Left renal pelvis (tissue), 4 donors: ENCODE results near the gene SLC25A24. TPM values are rescaled to one million over a fixed set of nuclear protein-coding genes. Genes with fewer than 3 reads are reported as not detected.
"Not testable (repeated sequence)": the region's sequence is repeated elsewhere in the genome, so short reads cannot be mapped to it uniquely, and the experiment has no call there.

ENCODE experiments used
- DNase-seq, 4 donors: peaks; one replicate each; pipeline ENCODE4 v3.0.0-alpha.2; 2013; ENCODE audit warnings: low read depth in 4 of 4, low spot score in 3 of 4
- polyA plus RNA-seq, 4 donors: library from polyadenylated mRNA; unstranded; fragments of 120-200 nt; gene quantifications; one replicate each; pipeline ENCODE4 v1.2.1, GENCODE V29; 2013; ENCODE audit not compliant: insufficient read length in 4 of 4

The SLC25A24 gene
- polyA plus RNA-seq, 4 donors = 46.7 to 75.9 (median 54.9) TPM

- DNase-seq = no peak
These were observed 58.5 kb downstream of the SLC25A24 start for GRCh38 chr1:108141621-108142020.

GRCh38 chr1:108140936-108141335 lies 59.2 kb downstream of the SLC25A24 start:
- DNase-seq = no peak

DNA sequence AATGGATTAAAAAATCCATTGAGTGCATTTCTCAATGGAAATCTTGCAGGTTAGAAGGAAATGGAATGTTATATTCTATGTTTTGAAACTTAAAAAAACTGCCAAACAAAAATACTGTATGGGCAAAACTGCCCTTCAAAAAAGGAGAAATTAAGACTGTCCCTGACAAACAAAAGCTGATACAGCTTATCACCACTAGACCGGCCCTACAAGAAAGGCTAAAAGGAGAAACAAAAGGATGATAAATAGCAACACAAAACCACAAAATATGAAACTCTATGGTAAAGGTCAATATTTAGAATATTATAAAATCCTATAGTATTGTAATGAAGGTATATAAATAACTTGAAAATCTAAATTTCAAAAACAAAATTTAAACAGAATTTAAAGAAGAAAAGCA lies 60.0 kb downstream of the SLC25A24 start:
- DNase-seq = no peak

GRCh38 chr1:108139555-108139954 lies 60.6 kb downstream of the SLC25A24 start:
- not testable (repeated sequence) for DNase-seq

DNA sequence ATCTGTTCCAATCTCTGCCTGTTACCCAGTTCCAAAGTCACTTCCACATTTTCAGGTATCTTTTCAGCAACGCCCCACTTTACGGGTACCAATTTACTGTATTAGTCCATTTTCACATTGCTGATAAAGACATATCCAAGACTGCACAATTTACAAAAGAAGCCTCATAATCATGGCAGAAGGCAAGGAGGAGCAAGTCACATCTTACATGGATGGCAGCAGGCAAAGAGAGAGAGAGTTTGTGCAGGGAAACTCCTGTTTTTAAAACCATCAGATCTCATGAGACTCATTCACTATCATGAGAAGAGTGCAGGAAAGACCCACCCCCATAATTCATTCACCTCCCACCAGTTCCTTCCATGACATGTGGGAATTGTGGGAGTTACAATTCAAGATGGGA lies 67.0 kb downstream of the SLC25A24 start:
- DNase-seq = not testable (repeated sequence)

GRCh38 chr1:108132367-108132766 lies 67.8 kb downstream of the SLC25A24 start:
- not testable (repeated sequence) for DNase-seq

- not testable (repeated sequence) for DNase-seq
These were observed 68.9 kb downstream of the SLC25A24 start for GRCh38 chr1:108131281-108131680.

DNA sequence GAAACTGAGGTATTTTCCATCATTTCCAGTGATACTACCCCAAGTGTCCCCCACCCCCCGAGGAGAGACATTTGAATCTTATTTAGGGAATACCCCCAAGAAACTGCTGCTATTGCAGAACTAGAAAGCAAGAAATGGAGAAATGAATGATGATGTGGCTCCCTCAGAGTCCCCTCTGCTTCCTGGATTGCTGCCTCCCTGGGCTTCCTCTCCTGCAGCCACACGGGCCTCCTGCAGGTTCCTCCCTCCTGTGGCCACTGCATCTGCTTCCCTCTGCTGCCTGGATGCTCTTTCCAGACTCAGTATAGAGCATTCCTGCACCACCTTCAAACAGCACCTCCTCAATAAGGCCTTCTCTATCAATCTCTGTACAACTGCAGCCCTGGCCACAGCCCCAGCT lies 69.3 kb downstream of the SLC25A24 start:
- DNase-seq = no peak

GRCh38 chr1:108129999-108130398 lies 70.1 kb downstream of the SLC25A24 start:
- DNase-seq = no peak

GRCh38 chr1:108125312-108126138 lies 74.6 kb downstream of the SLC25A24 start:
- peak; percentile 48 to 73 (median 66) for DNase-seq

DNA sequence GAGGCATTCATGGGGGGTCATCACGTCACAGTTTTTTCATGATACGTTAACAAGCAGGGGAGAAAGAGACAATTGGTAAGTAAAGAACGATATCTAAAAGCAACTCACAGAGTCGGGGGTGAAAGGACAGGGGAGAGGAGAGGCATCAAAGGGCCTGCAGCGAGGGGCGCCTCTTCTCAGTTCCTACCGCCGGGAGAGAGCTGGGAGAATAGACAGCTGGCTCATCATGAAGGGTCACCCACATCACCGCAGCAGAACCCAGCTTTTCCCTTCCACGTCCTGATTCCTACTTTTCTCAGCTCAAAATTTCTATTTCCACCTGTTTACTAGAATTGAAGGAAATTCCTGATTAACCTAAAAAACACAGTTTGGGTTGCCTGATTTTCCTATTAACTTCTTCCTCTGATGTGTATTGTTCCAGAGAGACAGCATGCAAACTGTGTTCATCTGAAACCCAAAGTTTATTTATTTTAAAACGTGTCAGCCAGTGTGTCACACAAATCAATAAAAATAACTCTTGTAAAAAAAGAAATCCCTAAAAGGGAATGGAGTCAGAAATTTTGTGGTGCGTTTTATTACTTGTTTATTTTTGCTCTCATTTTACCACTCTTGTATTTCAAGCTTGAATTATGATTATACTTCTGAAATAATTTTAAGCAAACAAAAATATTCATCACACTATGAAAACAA lies 75.4 kb downstream of the SLC25A24 start:
- DNase-seq = no peak

DNA sequence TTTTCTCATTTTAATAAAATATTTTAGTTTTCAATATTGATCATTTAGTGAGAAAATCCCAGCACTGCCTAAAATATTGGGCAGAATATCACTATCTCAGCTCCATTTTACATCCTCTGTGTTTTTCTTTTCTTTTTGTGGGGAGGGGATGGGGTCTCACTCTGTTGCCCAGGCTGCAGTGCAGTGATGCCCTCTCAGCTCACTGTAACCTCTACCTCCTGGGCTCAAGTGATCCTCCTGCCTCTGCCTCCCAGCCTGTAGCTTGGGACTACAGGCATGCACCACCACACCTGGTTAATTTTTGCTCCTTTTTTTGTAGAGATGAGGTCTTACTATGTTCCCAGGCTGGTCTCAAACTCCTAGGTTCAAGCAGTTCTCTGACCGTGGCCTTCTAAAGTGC lies 76.1 kb downstream of the SLC25A24 start:
- DNase-seq = no peak

DNA sequence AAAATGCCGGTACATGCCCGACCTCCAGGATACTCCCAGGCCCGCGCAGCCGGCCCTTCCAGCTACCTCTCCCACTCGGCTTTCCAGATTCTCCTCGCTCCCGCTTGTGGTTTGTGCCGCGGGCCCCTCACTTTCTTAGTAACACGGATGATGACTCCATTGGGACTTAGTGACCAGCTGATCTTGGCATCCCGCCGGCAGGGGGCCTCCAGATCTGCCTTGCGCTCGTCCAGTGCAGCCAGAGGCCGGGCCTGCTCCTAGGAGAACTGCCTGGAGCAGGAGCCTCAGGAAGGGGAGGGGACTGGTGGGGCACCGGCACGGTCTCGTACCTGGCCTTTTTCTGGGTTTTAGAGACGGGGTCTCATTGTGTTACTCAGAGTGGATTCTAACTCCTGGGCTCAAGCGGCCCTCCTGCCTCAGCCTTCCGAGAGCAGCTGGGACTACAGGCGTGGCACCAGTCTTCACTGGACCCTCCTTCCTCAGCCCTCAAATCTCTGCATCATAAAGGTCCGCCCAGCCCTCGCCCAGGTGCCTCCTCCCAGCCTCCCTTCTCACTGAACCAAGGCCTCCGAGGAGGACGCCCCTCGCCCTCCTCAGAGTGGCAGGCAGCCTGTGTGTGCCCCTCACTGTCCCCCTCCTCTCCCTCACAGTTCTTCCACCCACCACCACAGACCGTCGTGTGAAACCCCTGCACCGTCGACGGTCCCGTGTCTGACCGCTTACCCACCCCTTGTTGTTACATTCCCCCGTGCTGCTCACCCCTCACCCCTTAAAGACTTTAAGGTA lies 78.6 kb downstream of the SLC25A24 start:
- DNase-seq = peak in 1 of 4 donors; percentile 20

DNA sequence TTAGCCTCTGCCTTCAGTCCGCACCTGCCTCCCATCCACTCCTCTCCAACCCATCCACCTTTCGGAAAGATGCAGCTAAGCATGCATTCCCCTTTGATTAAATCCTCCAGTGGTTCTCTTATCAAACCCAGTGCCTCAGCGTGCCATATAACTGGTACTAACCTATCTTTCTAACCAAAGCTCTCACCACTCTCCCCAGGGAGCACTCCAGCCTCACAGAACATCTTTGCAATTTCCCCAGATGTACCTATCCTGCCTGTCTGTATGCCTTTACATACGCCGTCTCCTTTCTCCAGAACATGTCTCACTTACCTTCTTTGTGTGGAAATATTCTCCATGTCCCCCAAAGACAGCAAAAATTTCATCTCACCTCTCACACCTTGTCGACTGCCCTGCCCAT lies 80.0 kb downstream of the SLC25A24 start:
- DNase-seq = no peak

DNA sequence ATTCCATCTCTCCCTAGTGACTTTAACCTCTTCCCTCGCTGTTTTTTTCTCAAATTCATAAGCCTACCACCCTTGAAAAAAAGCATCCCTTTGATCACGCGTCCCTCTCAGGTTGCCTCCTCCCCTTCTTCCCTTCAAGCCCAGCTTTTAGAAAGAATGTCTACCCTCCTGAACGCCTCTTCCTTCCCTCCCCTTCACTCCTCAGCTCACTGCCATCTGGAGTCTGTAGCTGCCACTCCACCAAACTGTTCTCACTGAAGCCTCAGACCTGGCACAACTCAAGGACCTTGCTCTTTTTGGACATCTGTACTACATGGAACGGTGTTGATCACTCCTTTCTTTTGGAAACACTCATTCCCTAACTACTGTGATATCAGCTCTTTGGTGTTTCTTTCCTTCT lies 80.6 kb downstream of the SLC25A24 start:
- DNase-seq = no peak

DNA sequence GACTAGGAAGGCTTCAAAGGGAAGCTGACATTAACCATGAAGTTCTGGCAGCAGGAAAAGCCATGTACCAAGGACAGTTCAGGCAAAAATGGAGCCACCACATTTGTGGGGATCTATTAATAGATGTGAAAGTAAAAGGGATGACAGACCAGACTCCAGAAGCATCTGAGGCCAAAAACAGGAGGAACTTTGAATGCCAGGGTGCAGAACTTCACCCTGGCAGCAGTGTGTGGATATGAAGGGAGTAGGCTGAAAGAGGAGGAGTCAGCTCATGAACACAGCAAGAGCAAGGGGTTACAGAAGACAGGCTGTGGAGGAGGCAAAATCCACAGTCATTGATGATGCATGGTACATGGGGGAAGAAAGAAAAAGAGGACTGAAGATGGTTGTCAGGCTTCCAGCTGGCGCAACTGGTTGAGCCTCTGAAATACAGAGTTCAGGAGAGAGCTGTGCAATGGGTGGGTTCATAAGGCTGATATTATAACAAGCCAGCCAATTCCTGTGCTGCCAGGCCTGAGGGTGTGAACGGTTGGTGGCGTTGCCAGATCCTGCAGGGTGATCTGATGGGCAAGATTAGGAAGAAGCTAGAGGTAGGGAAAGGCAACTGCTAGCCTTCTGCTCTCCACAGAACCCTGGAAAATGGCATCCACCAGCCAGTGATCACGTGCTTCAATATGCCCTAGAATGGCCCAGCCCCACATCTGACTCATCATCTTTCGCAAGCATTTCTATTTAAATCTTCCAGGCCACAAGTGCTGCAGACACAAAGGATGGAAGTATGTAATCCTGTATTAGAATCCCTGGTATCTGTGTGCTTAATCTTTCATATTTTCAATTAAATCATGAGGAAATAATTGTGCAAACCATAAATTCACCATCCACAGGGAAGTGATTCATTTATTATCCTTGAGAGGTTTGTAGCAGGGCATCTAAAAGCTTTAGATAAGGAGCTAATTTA lies 81.9 kb downstream of the SLC25A24 start:
- no peak for DNase-seq

- no peak for DNase-seq
These were observed 82.9 kb downstream of the SLC25A24 start for GRCh38 chr1:108117237-108117636.

- DNase-seq = no peak
These were observed 86.0 kb downstream of the SLC25A24 start for GRCh38 chr1:108114033-108114599.

- DNase-seq = no peak
These were observed 86.6 kb downstream of the SLC25A24 start for GRCh38 chr1:108113496-108113895.
